ENCODE data around the gene HOXB3. TPM values are rescaled to one million over a fixed set of nuclear protein-coding genes. Genes with fewer than 3 reads are reported as not detected.
A peak's percentile ranks its signal among the peaks of the same experiment; 100 is the strongest.

Gene HOXB3
- total and polyA plus RNA-seq, 2 of the 4 experiments (the other 2 are of a cell fraction): 6.3 to 59.6 TPM

DNA sequence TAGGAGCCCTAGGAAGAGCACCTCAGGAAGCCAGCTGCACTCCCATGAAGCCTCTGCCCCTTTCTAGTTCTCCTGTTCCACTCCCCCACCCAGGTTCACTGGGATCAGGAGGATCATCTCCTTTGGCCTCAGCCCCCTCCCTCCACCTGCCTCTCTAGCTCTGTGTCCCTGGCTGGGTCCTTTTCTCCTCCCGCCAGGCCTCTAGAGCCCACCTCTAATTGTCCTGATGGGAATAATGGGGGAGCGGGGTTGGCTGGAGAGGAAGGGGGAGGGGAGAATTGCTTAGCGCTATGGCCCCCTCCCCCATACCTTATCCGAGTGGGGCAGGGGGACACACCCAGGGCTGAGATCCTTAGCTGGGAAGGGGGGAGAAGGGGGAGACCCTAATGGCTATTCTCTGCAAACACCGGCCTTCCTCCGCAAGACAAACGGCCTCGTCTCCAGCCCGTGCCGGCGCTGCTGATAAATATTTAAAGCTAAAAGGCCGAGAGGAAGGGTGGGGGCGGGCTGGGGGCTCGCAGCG, 19.8 kb upstream of the HOXB3 start:
- peak overlapping the region; percentile 72 for H4K5ac ChIP-seq (ENCODE audit: low read depth, low read length)
- H4K20me1 ChIP-seq (ENCODE audit: insufficient read depth, low read length): no peaks in the 10 kb centered on the region
- H2BK15ac ChIP-seq (ENCODE audit: low read depth, low read length): no peak overlapping the region
- H2AK9ac ChIP-seq (replicated peaks; ENCODE audit: low read depth, low read length, poor library complexity): peak overlapping the region; percentile 84
- H3K9me1 ChIP-seq (ENCODE audit: insufficient read depth, low read length): 0 out of 2 replicates have a peak, but pooled peaks cover 3% of the 10 kb centered on the region
- H3K9ac ChIP-seq (ENCODE audit: low read depth, low read length): peak overlapping the region; percentile 90
- peak overlapping the region; percentile 24; the same call in 1 of the 2 replicates for H3K18ac ChIP-seq (ENCODE audit: low read depth, low read length)
- peak overlapping the region; percentile 84 for H2AK5ac ChIP-seq (ENCODE audit: low read depth, low read length)
- 0% methylated on average over 4 of the region's 15 CpGs; no CpG with 5 or more reads in 1 of the 2 experiments for WGBS, 2 experiments (ENCODE audit: extremely low coverage in 2 of 2, insufficient read length in 1 of 2)
- POLR2A ChIA-PET (ENCODE audit: unreplicated experiment): interaction anchor here (0.5 to 1.1 kb wide), 3 partner anchors 10 to 263 kb away, joined by 4 to 5 read pairs (median 5); no protein-coding TSS in a partner anchor
- H3K4me1 ChIP-seq (ENCODE audit: control insufficient read depth, insufficient read depth, low read length): peaks cover 14% of the 10 kb centered on the region
- dilution Hi-C loops (cut with HindIII; ENCODE audit: low sequenced_read_pairs, unreplicated experiment): no loop called here
- intact Hi-C loops (cut with micrococcal nuclease): loop anchor here (1.0 kb wide), 1 partner anchor 12 kb away; no protein-coding TSS in a partner anchor
- peak overlapping the region; percentile 88 for H3K4me2 ChIP-seq (ENCODE audit: low read depth, low read length)
- H4K91ac ChIP-seq (ENCODE audit: insufficient read depth, low read depth, low read length): peak overlapping the region; percentile 79
- no peaks in the 10 kb centered on the region for H3K27me3 ChIP-seq (ENCODE audit: control insufficient read depth, insufficient read depth, low read length)
- H3K4ac ChIP-seq (ENCODE audit: low read depth, low read length): peak overlapping the region; percentile 76
- no TSS peak for BruUV-seq (replicated peaks)
- H4K8ac ChIP-seq (ENCODE audit: low read depth in 2 of 2, low read length in 2 of 2): peak overlapping the region; percentile 93 to 95; a peak in 3 of 4 replicates
- peak overlapping the region; percentile 61 for H3K4me3 ChIP-seq (ENCODE audit: insufficient read depth, low read depth, low read length)
- peak overlapping the region; percentile 94 for H2AFZ ChIP-seq (replicated peaks; ENCODE audit: low read length, poor library complexity)
- H3K14ac ChIP-seq (replicated peaks; ENCODE audit: low read depth, low read length): peak overlapping the region; percentile 48
- CTCF ChIA-PET: interaction anchor here (0.7 to 1.6 kb wide), 2 partner anchors 9 to 15 kb away, joined by 3 to 4 read pairs; no protein-coding TSS in a partner anchor
- in situ Hi-C loops (cut with MboI; ENCODE audit: low sequenced_read_pairs): no loop called here
- H3K36me3 ChIP-seq (ENCODE audit: control insufficient read depth, insufficient read depth, low read length): peaks cover 7% of the 10 kb centered on the region
- TF ChIP-seq, protein P1, sequence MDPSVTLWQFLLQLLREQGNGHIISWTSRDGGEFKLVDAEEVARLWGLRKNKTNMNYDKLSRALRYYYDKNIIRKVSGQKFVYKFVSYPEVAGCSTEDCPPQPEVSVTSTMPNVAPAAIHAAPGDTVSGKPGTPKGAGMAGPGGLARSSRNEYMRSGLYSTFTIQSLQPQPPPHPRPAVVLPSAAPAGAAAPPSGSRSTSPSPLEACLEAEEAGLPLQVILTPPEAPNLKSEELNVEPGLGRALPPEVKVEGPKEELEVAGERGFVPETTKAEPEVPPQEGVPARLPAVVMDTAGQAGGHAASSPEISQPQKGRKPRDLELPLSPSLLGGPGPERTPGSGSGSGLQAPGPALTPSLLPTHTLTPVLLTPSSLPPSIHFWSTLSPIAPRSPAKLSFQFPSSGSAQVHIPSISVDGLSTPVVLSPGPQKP (IDR thresholded peaks at IDR 0.05; ENCODE audit: borderline replicate concordance, low read depth, low read length): no peak
- TF ChIP-seq CEBPB (IDR thresholded peaks at IDR 0.05; ENCODE audit: low read depth, low read length) (no peak), FOS (IDR thresholded peaks at IDR 0.05; ENCODE audit: low read depth, low read length) (no peak), MAFK (IDR thresholded peaks at IDR 0.05; ENCODE audit: low read depth, low read length) (no peak), MXI1 (IDR thresholded peaks at IDR 0.05; ENCODE audit: borderline replicate concordance, low read depth, low read length) (no peak), RCOR1 (IDR thresholded peaks at IDR 0.05; ENCODE audit: insufficient replicate concordance, low read length) (no peak), POLR2A (IDR thresholded peaks at IDR 0.05; ENCODE audit: low read depth, low read length) (no peak), RAD21 (IDR thresholded peaks at IDR 0.05; ENCODE audit: low read length) (no peak), MAZ (IDR thresholded peaks at IDR 0.05; ENCODE audit: borderline replicate concordance, low read depth, low read length) (no peak), SMC3 (IDR thresholded peaks at IDR 0.05; ENCODE audit: low read depth, low read length) (no peak), BHLHE40 (IDR thresholded peaks at IDR 0.05; ENCODE audit: low read depth, low read length) (no peak; the same call in 1 of the 2 replicates), RFX5 (IDR thresholded peaks at IDR 0.05; ENCODE audit: low read depth, low read length) (no peak)
- TF ChIP-seq, protein P2, sequence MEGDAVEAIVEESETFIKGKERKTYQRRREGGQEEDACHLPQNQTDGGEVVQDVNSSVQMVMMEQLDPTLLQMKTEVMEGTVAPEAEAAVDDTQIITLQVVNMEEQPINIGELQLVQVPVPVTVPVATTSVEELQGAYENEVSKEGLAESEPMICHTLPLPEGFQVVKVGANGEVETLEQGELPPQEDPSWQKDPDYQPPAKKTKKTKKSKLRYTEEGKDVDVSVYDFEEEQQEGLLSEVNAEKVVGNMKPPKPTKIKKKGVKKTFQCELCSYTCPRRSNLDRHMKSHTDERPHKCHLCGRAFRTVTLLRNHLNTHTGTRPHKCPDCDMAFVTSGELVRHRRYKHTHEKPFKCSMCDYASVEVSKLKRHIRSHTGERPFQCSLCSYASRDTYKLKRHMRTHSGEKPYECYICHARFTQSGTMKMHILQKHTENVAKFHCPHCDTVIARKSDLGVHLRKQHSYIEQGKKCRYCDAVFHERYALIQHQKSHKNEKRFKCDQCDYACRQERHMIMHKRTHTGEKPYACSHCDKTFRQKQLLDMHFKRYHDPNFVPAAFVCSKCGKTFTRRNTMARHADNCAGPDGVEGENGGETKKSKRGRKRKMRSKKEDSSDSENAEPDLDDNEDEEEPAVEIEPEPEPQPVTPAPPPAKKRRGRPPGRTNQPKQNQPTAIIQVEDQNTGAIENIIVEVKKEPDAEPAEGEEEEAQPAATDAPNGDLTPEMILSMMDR (conservative IDR thresholded peaks at IDR 0.05; ENCODE audit: low read depth, low read length): no peak
- no peaks in the 10 kb centered on the region for H3K9me3 ChIP-seq (ENCODE audit: control insufficient read depth, insufficient read depth, low read length)
- H3K27ac ChIP-seq (ENCODE audit: insufficient read depth, low read length): peak overlapping the region; percentile 93
- ATAC-seq (ENCODE audit: low read depth): no peak
- DNase-seq: no peak
- H3K79me1 ChIP-seq (ENCODE audit: low read depth in 1 of 2, low read length in 2 of 2): peaks cover 9 to 40% of the 10 kb centered on the region in 2 experiments; a peak in 3 of 4 replicates
- peak overlapping the region; percentile 22 for H2BK5ac ChIP-seq (ENCODE audit: low read depth, low read length, poor library complexity, severe bottlenecking)
- H3K56ac ChIP-seq (ENCODE audit: extremely low read depth, insufficient read depth, low read length): peak overlapping the region; percentile 45; the same call in 1 of the 2 replicates
- peak overlapping the region; percentile 48; the same call in 1 of the 2 replicates for H3K23ac ChIP-seq (ENCODE audit: low read depth, low read length)
- no peak overlapping the region for H2BK20ac ChIP-seq (ENCODE audit: low read depth, low read length)
- H2BK120ac ChIP-seq (ENCODE audit: low read depth, low read length): peak overlapping the region; percentile 48
